Activated CD8-positive, alpha-beta T cell treated with anti-CD3 and anti-CD28 coated beads for 36 hours (primary cell): ENCODE results near the gene TC2N. TPM values are rescaled to one million over a fixed set of nuclear protein-coding genes. Genes with fewer than 3 reads are reported as not detected.

ENCODE experiments used
- ATAC-seq: fragments of 200-7000 bp; cut with Tn5 transposase; one replicate; pipeline ENCODE4 v1.10.0; 2021; ENCODE audit warnings: mild to moderate bottlenecking, moderate library complexity
- CTCF ChIA-PET: fragments of 350-600 bp; sonication (Branson Sonifier 250); formaldehyde crosslinking; loops from one replicate; lab custom pipeline; 2021; ENCODE audit warnings: antibody characterized with exemption; lab: Charles Lee
- POLR2A ChIA-PET: fragments of 350-600 bp; sonication (Branson Sonifier 250); formaldehyde crosslinking; loops from one replicate; lab custom pipeline; 2021; ENCODE audit warnings: antibody characterized with exemption; lab: Charles Lee
- DNase-seq: peaks from one replicate; pipeline ENCODE4 v3.0.0-alpha.2; 2020
- H3K27ac Mint-ChIP-seq: one replicate; pipeline ENCODE4 v1.8.0; 2021; ENCODE audit warnings: mild to moderate bottlenecking, mixed read lengths
- H3K27me3 Mint-ChIP-seq: one replicate; pipeline ENCODE4 v1.8.0; 2021; ENCODE audit warnings: mixed read lengths
- H3K36me3 Mint-ChIP-seq: one replicate; pipeline ENCODE4 v1.8.0; 2021; ENCODE audit warnings: low read depth, mixed read lengths
- H3K4me1 Mint-ChIP-seq: one replicate; pipeline ENCODE4 v1.8.0; 2021; ENCODE audit warnings: low read depth, mixed read lengths
- H3K4me3 Mint-ChIP-seq: one replicate; pipeline ENCODE4 v1.8.0; 2021; ENCODE audit warnings: mild to moderate bottlenecking, moderate library complexity, mixed read lengths
- H3K9me3 Mint-ChIP-seq: one replicate; pipeline ENCODE4 v1.8.0; 2021; ENCODE audit warnings: mixed read lengths
- CTCF ChIP-seq: fragments of 200-600 bp; IDR thresholded peaks from one replicate; pipeline ENCODE4 v1.8.0; 2022; ENCODE audit warnings: antibody characterized with exemption, mild to moderate bottlenecking
- intact Hi-C: fragments of 100-400 bp; cut with micrococcal nuclease; formaldehyde crosslinking; loops from one replicate; pipeline ENCODE4 v1.10.0; 2022
- total RNA-seq, 2 experiments: library from RNA; stranded (reverse); gene quantifications; one replicate each; pipeline ENCODE4 v1.2.3, GENCODE V29; 2021

TC2N gene
- total RNA-seq, 2 experiments from 2014 or later = 28.5 to 32.5 TPM

DNA sequence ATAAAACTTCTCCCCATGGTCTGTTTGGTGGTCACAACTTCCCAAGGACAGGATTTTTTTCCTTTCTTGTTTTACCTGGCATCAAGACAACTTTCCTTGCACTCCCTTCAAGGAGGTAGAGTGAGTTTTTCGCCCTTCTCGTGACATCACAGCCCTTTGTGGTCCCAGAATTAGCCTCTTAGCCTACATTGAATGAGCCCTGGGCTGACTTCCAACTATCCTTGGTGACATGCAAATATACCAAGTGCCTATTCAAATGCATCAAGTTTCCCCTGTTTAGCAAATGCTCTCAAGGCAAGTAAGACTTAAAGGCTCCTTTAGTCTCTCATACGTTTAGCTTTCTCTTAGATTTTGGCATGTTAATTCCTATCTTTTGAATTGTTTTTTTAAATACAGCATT lies 36.6 kb downstream of the TC2N start:
- Mint-ChIP-seq H3K36me3 (peaks cover 10% of the 10 kb centered on the region), H3K4me3 (no peak overlapping the region), H3K4me1 (peaks cover 70% of the 10 kb centered on the region), H3K27me3 (no peaks in the 10 kb centered on the region), H3K27ac (peak overlapping the region; percentile 26), H3K9me3 (peaks cover 2% of the 10 kb centered on the region)
- DNase-seq (peak; percentile 31), ATAC-seq (peak; percentile 45)
- no peak for TF ChIP-seq CTCF
- CTCF ChIA-PET = interaction anchor here (1.3 kb wide), 1 partner anchor 62 kb away, joined by 3 read pairs; no protein-coding TSS in a partner anchor
- POLR2A ChIA-PET = interaction anchor here (0.5 to 0.6 kb wide), 3 partner anchors 8 to 114 kb away, joined by 3 to 6 read pairs (median 3); no protein-coding TSS in a partner anchor
- intact Hi-C loops = no loop called here

GRCh38 chr14:91829511-91829910 lies 37.8 kb downstream of the TC2N start:
- Mint-ChIP-seq H3K36me3 (peaks cover 14% of the 10 kb centered on the region), H3K4me3 (no peak overlapping the region), H3K27me3 (no peaks in the 10 kb centered on the region), H3K9me3 (peaks cover 2% of the 10 kb centered on the region), H3K27ac (peak overlapping the region; percentile 32), H3K4me1 (peaks cover 68% of the 10 kb centered on the region)
- POLR2A ChIA-PET = no interaction called here
- DNase-seq (no peak), ATAC-seq (no peak)
- no peak for TF ChIP-seq CTCF
- CTCF ChIA-PET = interaction anchor here (1.2 to 1.5 kb wide), 2 partner anchors 9 to 28 kb away, joined by 3 to 5 read pairs; no protein-coding TSS in a partner anchor
- intact Hi-C loops = no loop called here

GRCh38 chr14:91827746-91828145 lies 39.6 kb downstream of the TC2N start:
- Mint-ChIP-seq H3K9me3 (peaks cover 2% of the 10 kb centered on the region), H3K4me1 (peaks cover 61% of the 10 kb centered on the region), H3K27ac (no peak overlapping the region), H3K36me3 (peaks cover 20% of the 10 kb centered on the region), H3K27me3 (no peaks in the 10 kb centered on the region), H3K4me3 (no peak overlapping the region)
- no peak for TF ChIP-seq CTCF
- no peak for ATAC-seq
- POLR2A ChIA-PET = no interaction called here
- intact Hi-C loops = no loop called here
- CTCF ChIA-PET = no interaction called here
- no peak for DNase-seq

DNA sequence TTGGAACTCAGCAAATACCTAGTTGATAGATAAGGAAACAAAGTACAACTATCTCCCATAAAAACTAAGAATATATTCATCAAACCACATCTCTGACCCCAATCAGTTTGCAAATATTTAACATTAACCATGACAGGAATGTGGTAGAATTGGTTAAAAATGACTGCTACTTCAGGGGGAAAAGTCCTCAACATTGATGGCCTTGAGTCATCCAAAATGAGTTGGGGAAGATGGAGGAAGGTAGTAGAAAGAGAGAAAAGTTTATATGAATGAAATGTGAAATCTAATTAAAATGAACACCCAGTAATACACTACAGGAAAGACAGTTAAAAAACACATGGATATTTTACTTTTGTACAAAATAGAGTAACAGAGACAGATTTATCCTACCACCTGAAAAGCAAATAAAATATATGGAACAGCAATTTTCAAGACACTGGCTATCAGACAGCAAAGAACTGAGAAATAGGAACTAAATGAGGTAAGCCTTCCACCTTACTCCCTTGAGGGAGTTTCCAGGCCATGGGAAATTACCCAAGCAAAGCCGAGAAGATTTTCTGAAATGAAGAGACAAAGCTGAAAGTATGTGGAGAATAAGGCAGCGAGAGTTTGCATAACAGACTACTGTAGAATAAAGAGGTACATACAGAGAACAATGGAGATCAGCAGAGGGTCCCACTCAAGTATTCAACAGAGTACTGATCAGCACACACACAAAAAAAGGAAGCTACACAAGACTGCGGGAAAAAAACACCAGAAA lies 49.6 kb downstream of the TC2N start:
- ATAC-seq (peak; percentile 42), DNase-seq (no peak)
- H3K4me3 Mint-ChIP-seq = peak overlapping the region; percentile 7
- intact Hi-C loops = no loop called here
- H3K9me3 Mint-ChIP-seq = peaks cover 11% of the 10 kb centered on the region
- ChIA-PET CTCF (no interaction called here), POLR2A (interaction anchor here (1.1 to 1.5 kb wide), 2 partner anchors 18 to 308 kb away, joined by 3 read pairs; partner anchors contain the start of gene PPP4R3A)
- peaks cover 59% of the 10 kb centered on the region for H3K4me1 Mint-ChIP-seq
- no peak for TF ChIP-seq CTCF
- H3K27ac Mint-ChIP-seq = peak overlapping the region; percentile 80
- H3K27me3 Mint-ChIP-seq = no peaks in the 10 kb centered on the region
- H3K36me3 Mint-ChIP-seq = peaks cover 34% of the 10 kb centered on the region

DNA sequence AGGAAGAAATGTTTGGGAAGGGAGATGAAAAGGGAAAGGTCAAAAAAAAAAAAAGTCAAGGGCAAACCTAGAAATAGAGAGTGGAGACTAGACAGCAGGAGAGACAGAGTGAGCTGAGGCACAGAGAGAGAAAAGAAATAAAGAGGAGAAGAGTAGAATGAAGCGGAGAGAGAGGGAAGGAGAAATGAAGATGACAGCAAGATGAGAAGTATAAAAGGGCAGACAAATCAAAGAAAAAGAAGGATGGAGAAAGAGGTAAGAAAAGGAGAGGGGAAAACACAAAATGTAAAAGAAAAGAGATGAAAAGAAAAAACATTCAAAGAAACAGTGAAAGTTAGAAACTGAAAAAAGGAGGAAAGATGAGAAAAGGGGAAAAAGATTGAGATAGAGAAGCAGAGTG lies 53.0 kb downstream of the TC2N start:
- H3K4me3 Mint-ChIP-seq = no peak overlapping the region
- ATAC-seq (no peak), DNase-seq (no peak)
- H3K9me3 Mint-ChIP-seq = peaks cover 20% of the 10 kb centered on the region
- peaks cover 55% of the 10 kb centered on the region for H3K4me1 Mint-ChIP-seq
- ChIA-PET POLR2A (no interaction called here), CTCF (interaction anchor here (1.2 kb wide), 1 partner anchor 65 kb away, joined by 3 read pairs; no protein-coding TSS in a partner anchor)
- peak; percentile 33 for TF ChIP-seq CTCF
- intact Hi-C loops = no loop called here
- H3K27me3 Mint-ChIP-seq = no peaks in the 10 kb centered on the region
- peak overlapping the region; percentile 37 for H3K27ac Mint-ChIP-seq
- peaks cover 47% of the 10 kb centered on the region for H3K36me3 Mint-ChIP-seq
